ENCODE data around the gene BBS2. TPM values are rescaled to one million over a fixed set of nuclear protein-coding genes. Genes with fewer than 3 reads are reported as not detected.

Gene BBS2
- total and polyA plus RNA-seq, 9 of the 15 experiments (the other 6 are each of a cell fraction or from before 2014, with no cell fraction given) = 4.2 to 22.7 (median 10.2) TPM

- no peak for ATAC-seq
- Histone ChIP-seq H3K4me1 (replicated peaks in 1 of 2; ENCODE audit: control insufficient read depth in 2 of 2, insufficient read depth in 2 of 2, low read length in 2 of 2) (no peaks in the 10 kb centered on the region), H3K9me1 (ENCODE audit: control insufficient read depth, insufficient read depth, low read length) (no peaks in the 10 kb centered on the region), H4K20me1 (replicated peaks; ENCODE audit: control insufficient read depth, insufficient read depth, low read length) (no peaks in the 10 kb centered on the region), H3K27ac (ENCODE audit: extremely low read depth, low read depth, low read length) (no peak overlapping the region), H3K36me3 (ENCODE audit: control insufficient read depth, insufficient read depth, low read length) (peaks cover 97% of the 10 kb centered on the region), H3K4me2 (ENCODE audit: insufficient read depth, low read length) (no peak overlapping the region), H3K4me3 (no peak overlapping the region), H3K27me3 (ENCODE audit: control insufficient read depth in 2 of 2, insufficient read depth in 2 of 2, low read length in 2 of 2) (no peaks in the 10 kb centered on the region), H3K9ac (ENCODE audit: insufficient read depth in 1 of 2, low read depth in 2 of 2, low read length in 2 of 2) (no peak overlapping the region), H3K79me2 (ENCODE audit: control insufficient read depth, insufficient read depth, low read length) (no peaks in the 10 kb centered on the region), H3K9me3 (replicated peaks; ENCODE audit: control insufficient read depth, insufficient read depth, low read depth, low read length) (no peaks in the 10 kb centered on the region), H2AFZ (ENCODE audit: low read depth, low read length) (no peak overlapping the region)
- DNase-seq (ENCODE audit: extremely low read depth in 1 of 4, low spot score in 3 of 4) = no peak
- intact Hi-C loops (cut with micrococcal nuclease) = no loop called here
- ChIA-PET CTCF (ENCODE audit: low intra/inter-chr PET ratio) (no interaction called here), POLR2A (interaction anchor here (0.8 to 2.0 kb wide), 5 partner anchors 9 to 132 kb away, joined by 3 to 7 read pairs (median 3); no protein-coding TSS in a partner anchor)
- WGBS (ENCODE audit: insufficient coverage, low coverage, missing lambda C conversion rate) = 68% methylated on average over 3 of the region's 3 CpGs
- no peak for FAIRE-seq
- in situ Hi-C loops (cut with MboI) = no loop called here
- TF ChIP-seq CHD4 (IDR thresholded peaks at IDR 0.05; ENCODE audit: insufficient read depth, insufficient replicate concordance, low read depth, low read length, poor library complexity, severe bottlenecking) (no peak), IFI16 (CRISPR knock-in tag; IDR thresholded peaks at IDR 0.05) (no peak), EGR1 (conservative IDR thresholded peaks at IDR 0.05) (no peak), SMARCA4 (IDR thresholded peaks at IDR 0.05) (no peak), NFIC (IDR thresholded peaks at IDR 0.05) (no peak), POLR3A (IDR thresholded peaks at IDR 0.05; ENCODE audit: borderline replicate concordance, extremely low read depth, insufficient read depth, insufficient read length) (no peak), UBTF (IDR thresholded peaks at IDR 0.05; ENCODE audit: borderline replicate concordance in 1 of 2, low read depth in 2 of 2, low read length in 2 of 2) (no peak), TSC22D4 (tag; IDR thresholded peaks at IDR 0.05) (no peak), MTA3 (IDR thresholded peaks at IDR 0.05; ENCODE audit: borderline replicate concordance) (no peak)
- no TSS peak for BruUV-seq (replicated peaks)
Measured at GRCh38 chr16:56470232-56470631, 49.6 kb downstream of the BBS2 start.

All from K562 (cell line).